DOHH2 (cell line): ENCODE data around the gene PSMD4.

Source experiments
- H3F3A ChIP-seq: fragments of 200-600 bp; sonication (generic), shearing (Covaris generic); 2 replicates; pipeline ENCODE4 v1.6.0; 2016; ENCODE audit warnings: antibody characterized with exemption, mild to moderate bottlenecking; ENCODE audit not compliant: control insufficient read depth, insufficient read depth
- H3K27ac ChIP-seq: fragments of 200-600 bp; sonication (generic); 2 replicates; pipeline ENCODE4 v1.5.1; 2014; ENCODE audit warnings: low read depth, mild to moderate bottlenecking, low read length, moderate library complexity
- H3K27me3 ChIP-seq: fragments of 200-600 bp; sonication (generic); 2 replicates; pipeline ENCODE4 v1.6.1; 2014; ENCODE audit warnings: mild to moderate bottlenecking, low read length, mixed read lengths; ENCODE audit not compliant: control insufficient read depth
- H3K36me3 ChIP-seq: fragments of 200-600 bp; sonication (generic); 2 replicates; pipeline ENCODE4 v1.6.1; 2014; ENCODE audit warnings: mild to moderate bottlenecking, low read length, moderate library complexity, mixed read lengths; ENCODE audit not compliant: control insufficient read depth
- H3K4me1 ChIP-seq: fragments of 200-600 bp; sonication (generic); 2 replicates; pipeline ENCODE4 v1.6.1; 2014; ENCODE audit warnings: mild to moderate bottlenecking, low read length, mixed read lengths; ENCODE audit not compliant: control insufficient read depth
- H3K4me2 ChIP-seq: fragments of 200-600 bp; sonication (generic); 2 replicates; pipeline ENCODE4 v1.6.0; 2014; ENCODE audit warnings: mild to moderate bottlenecking, low read length, moderate library complexity
- H3K4me3 ChIP-seq: fragments of 200-600 bp; sonication (generic); 2 replicates; pipeline ENCODE4 v1.5.1; 2014; ENCODE audit warnings: mild to moderate bottlenecking, low read length, mixed read lengths
- H3K79me2 ChIP-seq: fragments of 200-600 bp; sonication (generic); 2 replicates; pipeline ENCODE4 v1.6.1; 2014; ENCODE audit warnings: mild to moderate bottlenecking, low read length, mixed read lengths; ENCODE audit not compliant: control insufficient read depth
- H3K9me2 ChIP-seq: fragments of 200-600 bp; sonication (generic); replicated peaks from 2 replicates; pipeline ENCODE4 v1.6.1; 2014; ENCODE audit warnings: mild to moderate bottlenecking, low read length, mixed read lengths; ENCODE audit not compliant: control insufficient read depth
- H3K9me3 ChIP-seq: fragments of 200-600 bp; sonication (generic); 2 replicates; pipeline ENCODE4 v1.6.1; 2014; ENCODE audit warnings: antibody characterized with exemption, low read length, mixed read lengths; ENCODE audit not compliant: control insufficient read depth, insufficient read depth
- H4K20me1 ChIP-seq: fragments of 200-600 bp; sonication (generic); 2 replicates; pipeline ENCODE4 v1.6.0; 2014; ENCODE audit warnings: low read depth, mild to moderate bottlenecking, antibody characterized with exemption, low read length, moderate library complexity; ENCODE audit not compliant: control insufficient read depth, insufficient read depth
- EZH2phosphoT487 ChIP-seq: fragments of 200-600 bp; sonication (generic); IDR thresholded peaks from 2 replicates; pipeline ENCODE4 v1.6.1; 2017; ENCODE audit warnings: borderline replicate concordance, mild to moderate bottlenecking, antibody characterized with exemption, low read length, moderate library complexity, mixed read lengths
- TF ChIP-seq, protein P1 (sequence below): fragments of 200-600 bp; sonication (generic); IDR thresholded peaks from one replicate; pipeline ENCODE4 v1.5.1; 2014; ENCODE audit warnings: antibody characterized with exemption, mild to moderate bottlenecking, low read depth, low read length; ENCODE audit not compliant: poor library complexity, severe bottlenecking

The PSMD4 gene

DNA sequence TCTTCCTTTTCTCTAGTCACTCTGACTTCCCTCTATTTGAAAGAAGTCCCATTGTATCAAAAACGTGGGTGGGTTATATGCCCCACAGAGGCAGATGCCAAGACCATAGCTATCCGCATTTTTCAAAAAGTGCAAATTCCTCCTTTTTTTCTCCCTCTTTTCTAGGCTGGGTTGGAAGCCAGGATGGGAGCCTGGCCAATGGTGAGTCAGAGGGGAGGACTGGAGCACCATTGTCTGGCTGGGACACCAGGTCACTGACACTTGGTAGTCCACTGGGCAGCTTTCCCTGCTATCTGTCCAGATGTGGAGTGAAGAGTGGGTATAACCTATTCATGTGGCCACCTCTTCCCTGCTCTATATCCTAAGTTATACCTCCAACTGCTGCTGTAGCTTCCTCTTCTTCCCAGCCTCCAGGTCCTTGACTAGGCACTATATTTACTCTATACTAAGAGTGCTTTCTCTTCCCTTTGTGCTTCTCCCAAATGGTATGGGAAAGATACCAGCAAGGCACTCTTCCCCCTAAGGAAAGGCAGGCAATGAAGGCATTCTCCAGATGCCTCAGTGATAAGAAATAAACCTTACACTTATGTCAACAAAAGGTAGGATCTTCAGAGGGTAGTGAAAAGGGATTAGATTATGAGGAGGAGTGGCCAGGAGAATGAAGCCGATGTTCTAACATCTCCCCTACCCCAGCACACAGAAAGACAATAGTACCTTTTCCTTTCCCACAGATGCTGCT, 59.8 kb downstream of the PSMD4 start:
- Histone ChIP-seq H4K20me1 (no peaks in the 10 kb centered on the region), H3K9me2 (no peaks in the 10 kb centered on the region), H3K27ac (no peak overlapping the region), H3K9me3 (no peaks in the 10 kb centered on the region), H3K4me3 (no peak overlapping the region), H3K79me2 (peaks cover 9% of the 10 kb centered on the region), H3K4me1 (no peaks in the 10 kb centered on the region), H3K27me3 (no peaks in the 10 kb centered on the region), H3K36me3 (peaks cover 75% of the 10 kb centered on the region), H3F3A (no peaks in the 10 kb centered on the region), H3K4me2 (no peak overlapping the region)
- TF ChIP-seq, protein P1, sequence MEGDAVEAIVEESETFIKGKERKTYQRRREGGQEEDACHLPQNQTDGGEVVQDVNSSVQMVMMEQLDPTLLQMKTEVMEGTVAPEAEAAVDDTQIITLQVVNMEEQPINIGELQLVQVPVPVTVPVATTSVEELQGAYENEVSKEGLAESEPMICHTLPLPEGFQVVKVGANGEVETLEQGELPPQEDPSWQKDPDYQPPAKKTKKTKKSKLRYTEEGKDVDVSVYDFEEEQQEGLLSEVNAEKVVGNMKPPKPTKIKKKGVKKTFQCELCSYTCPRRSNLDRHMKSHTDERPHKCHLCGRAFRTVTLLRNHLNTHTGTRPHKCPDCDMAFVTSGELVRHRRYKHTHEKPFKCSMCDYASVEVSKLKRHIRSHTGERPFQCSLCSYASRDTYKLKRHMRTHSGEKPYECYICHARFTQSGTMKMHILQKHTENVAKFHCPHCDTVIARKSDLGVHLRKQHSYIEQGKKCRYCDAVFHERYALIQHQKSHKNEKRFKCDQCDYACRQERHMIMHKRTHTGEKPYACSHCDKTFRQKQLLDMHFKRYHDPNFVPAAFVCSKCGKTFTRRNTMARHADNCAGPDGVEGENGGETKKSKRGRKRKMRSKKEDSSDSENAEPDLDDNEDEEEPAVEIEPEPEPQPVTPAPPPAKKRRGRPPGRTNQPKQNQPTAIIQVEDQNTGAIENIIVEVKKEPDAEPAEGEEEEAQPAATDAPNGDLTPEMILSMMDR = no peak
- TF ChIP-seq EZH2phosphoT487 = no peak

DNA sequence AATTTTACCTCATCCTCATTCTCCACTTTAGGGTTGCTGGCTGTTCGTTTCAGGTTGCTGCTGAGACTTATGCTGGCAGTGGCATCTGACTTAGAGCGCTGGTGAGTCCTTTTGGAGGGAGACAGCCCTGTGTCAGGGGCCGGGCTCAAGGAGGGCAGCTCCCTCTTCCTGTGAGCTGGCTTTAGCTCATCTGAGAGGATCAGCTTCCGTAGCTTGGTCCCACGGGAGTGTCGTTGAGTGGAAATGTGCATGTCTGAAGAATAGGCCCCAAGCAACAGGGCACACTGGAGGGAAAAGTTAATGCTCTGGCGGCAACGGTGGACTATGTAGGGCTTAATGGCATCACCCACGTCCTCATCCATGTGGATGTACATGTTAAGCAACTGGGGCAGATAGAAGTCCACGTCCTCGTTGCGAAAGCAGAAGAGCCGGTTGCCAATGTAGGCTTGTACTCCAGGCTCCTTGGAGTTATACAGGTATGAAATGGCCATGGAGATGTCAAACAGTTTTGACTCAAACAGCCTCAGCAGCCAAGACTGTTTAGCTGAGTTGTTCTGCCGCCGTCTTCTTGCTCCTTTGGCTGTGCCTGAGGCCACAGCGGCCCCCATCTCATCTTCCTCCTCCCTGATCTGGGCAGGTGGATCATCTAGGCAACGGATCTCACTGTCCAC, 61.2 kb downstream of the PSMD4 start:
- no peaks in the 10 kb centered on the region for H3F3A ChIP-seq
- H3K27me3 ChIP-seq = no peaks in the 10 kb centered on the region
- H3K4me1 ChIP-seq = no peaks in the 10 kb centered on the region
- H3K4me2 ChIP-seq = no peak overlapping the region
- H3K9me3 ChIP-seq = no peaks in the 10 kb centered on the region
- H3K36me3 ChIP-seq = peaks cover 72% of the 10 kb centered on the region
- no peak overlapping the region for H3K27ac ChIP-seq
- no peak overlapping the region for H3K4me3 ChIP-seq
- no peaks in the 10 kb centered on the region for H4K20me1 ChIP-seq
- peaks cover 10% of the 10 kb centered on the region for H3K79me2 ChIP-seq
- no peak for TF ChIP-seq EZH2phosphoT487
- TF ChIP-seq, protein P1 = no peak
- H3K9me2 ChIP-seq = no peaks in the 10 kb centered on the region
